Neural progenitor cell (in vitro differentiated cells): ENCODE results near the gene TMCO4.

Source experiments
- CTCF ChIP-seq: fragments of 200-600 bp; sonication (generic); IDR thresholded peaks from 2 replicates; pipeline ENCODE4 v1.5.1; 2017; ENCODE audit warnings: antibody characterized with exemption, mild to moderate bottlenecking
- EZH2phosphoT487 ChIP-seq: fragments of 200-600 bp; sonication (generic); IDR thresholded peaks from 2 replicates; pipeline ENCODE4 v1.6.1; 2017; ENCODE audit warnings: antibody characterized with exemption

DNA sequence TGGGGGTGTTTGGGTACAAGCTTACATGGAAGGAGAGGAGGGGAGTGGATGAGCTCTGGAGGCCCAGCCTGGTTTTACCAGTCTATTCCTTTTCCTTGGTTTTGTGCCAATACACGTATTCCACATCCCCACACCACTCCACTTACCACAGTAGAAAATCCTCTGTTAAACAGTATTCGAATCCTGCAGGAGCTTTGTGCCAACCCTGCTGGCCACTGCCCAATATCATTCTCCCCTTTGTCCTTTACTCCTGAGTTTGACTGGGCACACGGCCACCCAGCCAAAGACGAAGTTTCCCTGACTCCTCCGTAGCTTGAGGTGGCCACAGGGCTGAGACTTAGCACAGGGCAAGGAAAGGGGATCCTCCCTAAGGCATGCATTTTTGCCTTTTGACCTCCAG, 61.6 kb downstream of the TMCO4 start:
- TF ChIP-seq CTCF (no peak), EZH2phosphoT487 (no peak)
